ENCODE results near the gene EEIG1. TPM values are rescaled to one million over a fixed set of nuclear protein-coding genes. Genes with fewer than 3 reads are reported as not detected.

The EEIG1 gene
- total RNA-seq, 1 experiment from 2014 or later, result 52.3 TPM

- no peak for DNase-seq
- Mint-ChIP-seq H3K27me3 (ENCODE audit: low read depth) (no peaks in the 10 kb centered on the region), H3K9me3 (no peaks in the 10 kb centered on the region), H3K4me1 (peaks cover 8 to 30% of the 10 kb centered on the region in 2 experiments), H3K27ac (peak overlapping the region in 1 of 3 experiments; percentile 79; a peak in 3 of 7 replicates), H3K36me3 (ENCODE audit: insufficient read depth in 1 of 3, low read depth in 3 of 3) (peaks cover 13 to 55% (median 43%) of the 10 kb centered on the region in 3 experiments), H3K4me3 (no peak overlapping the region)
- H3K9me3 ChIP-seq (ENCODE audit: control insufficient read depth, low read depth, low read length), result no peaks in the 10 kb centered on the region
- H3K18ac ChIP-seq (ENCODE audit: insufficient read length, low read depth, low read length), result no peak overlapping the region
- H3K79me1 ChIP-seq (ENCODE audit: insufficient read depth, low read depth, low read length, poor library complexity, severe bottlenecking), result no peaks in the 10 kb centered on the region
- no peak overlapping the region for H4K8ac ChIP-seq (replicated peaks; ENCODE audit: insufficient read length, low read depth, low read length)
- no peak overlapping the region for H3T11ph ChIP-seq (ENCODE audit: low read length)
- no peaks in the 10 kb centered on the region for H3K27me3 ChIP-seq (ENCODE audit: insufficient read depth, low read length)
- no peak overlapping the region for H2AFZ ChIP-seq (ENCODE audit: low read length)
- no peak overlapping the region for H2BK20ac ChIP-seq (ENCODE audit: low read depth, low read length, poor library complexity, severe bottlenecking)
- no peak overlapping the region for H2BK15ac ChIP-seq (ENCODE audit: low read depth, low read length)
- H3K4me1 ChIP-seq (ENCODE audit: insufficient read depth, low read length), result no peaks in the 10 kb centered on the region
- H4K91ac ChIP-seq (ENCODE audit: insufficient read length, low read depth, low read length), result no peak overlapping the region
- no peak for TF ChIP-seq CTCF (conservative IDR thresholded peaks at IDR 0.05)
- H3K27ac ChIP-seq (ENCODE audit: insufficient read length, low read depth, low read length), result no peak overlapping the region
- no peaks in the 10 kb centered on the region for H4K20me1 ChIP-seq (ENCODE audit: control insufficient read depth, insufficient read depth, insufficient read length)
- no peaks in the 10 kb centered on the region for H3K23me2 ChIP-seq (ENCODE audit: insufficient read length, low read depth, low read length, poor library complexity, severe bottlenecking)
- no peak overlapping the region for H2AK5ac ChIP-seq (ENCODE audit: insufficient read length, low read length)
- no CpG with 5 or more reads among the region's 3 CpGs for WGBS (ENCODE audit: extremely low coverage, insufficient read length, low lambda C conversion rate)
- no peak overlapping the region for H3K14ac ChIP-seq (ENCODE audit: insufficient read depth, low read length)
- H2BK120ac ChIP-seq (ENCODE audit: low read depth, low read length, poor library complexity, severe bottlenecking), result no peak overlapping the region
- H3K4me2 ChIP-seq (ENCODE audit: insufficient read depth, insufficient read length, low read length), result no peak overlapping the region
- no peaks in the 10 kb centered on the region for H3K79me2 ChIP-seq (ENCODE audit: insufficient read depth, low read length)
- H3K9ac ChIP-seq (ENCODE audit: extremely low read depth, insufficient read length, low read length), result no peak overlapping the region
- no peak overlapping the region for H3K4ac ChIP-seq (ENCODE audit: low read depth, low read length)
- H4K5ac ChIP-seq (ENCODE audit: insufficient read length, low read depth, low read length), result no peak overlapping the region
- no peak overlapping the region for H2BK12ac ChIP-seq (ENCODE audit: insufficient read length, low read depth, low read length)
- no peak overlapping the region for H2BK5ac ChIP-seq (ENCODE audit: insufficient read length, low read length)
- H3K56ac ChIP-seq (ENCODE audit: insufficient read length, low read depth, low read length), result no peak overlapping the region
- no peak overlapping the region for H3K23ac ChIP-seq (ENCODE audit: insufficient read length, low read depth, low read length)
These were observed 34.1 kb downstream of the EEIG1 start for GRCh38 chr9:127946728-127947127.

Measured in H9 (cell line).